ENCODE measurements around the gene RALBP1.

DNA sequence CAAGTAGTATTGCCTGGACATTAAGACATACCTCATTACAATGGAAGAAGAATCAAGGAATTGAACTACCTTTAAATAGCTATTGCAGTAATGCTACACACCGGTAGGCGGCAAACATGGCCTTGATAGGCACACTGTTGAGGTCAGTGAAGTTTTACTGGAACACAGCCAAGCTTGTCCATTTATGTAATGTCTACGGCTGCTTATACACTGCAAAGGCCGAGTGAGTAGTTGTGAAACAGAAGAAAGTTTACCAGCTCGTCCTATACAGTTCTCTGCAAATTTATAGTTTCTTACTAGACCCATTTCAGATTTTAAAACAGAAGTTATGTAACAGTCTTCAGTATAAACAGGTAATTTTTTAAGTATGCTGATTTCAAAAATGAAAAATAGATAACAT lies 100.2 kb downstream of the RALBP1 start:
- TF ChIP-seq, protein P1, sequence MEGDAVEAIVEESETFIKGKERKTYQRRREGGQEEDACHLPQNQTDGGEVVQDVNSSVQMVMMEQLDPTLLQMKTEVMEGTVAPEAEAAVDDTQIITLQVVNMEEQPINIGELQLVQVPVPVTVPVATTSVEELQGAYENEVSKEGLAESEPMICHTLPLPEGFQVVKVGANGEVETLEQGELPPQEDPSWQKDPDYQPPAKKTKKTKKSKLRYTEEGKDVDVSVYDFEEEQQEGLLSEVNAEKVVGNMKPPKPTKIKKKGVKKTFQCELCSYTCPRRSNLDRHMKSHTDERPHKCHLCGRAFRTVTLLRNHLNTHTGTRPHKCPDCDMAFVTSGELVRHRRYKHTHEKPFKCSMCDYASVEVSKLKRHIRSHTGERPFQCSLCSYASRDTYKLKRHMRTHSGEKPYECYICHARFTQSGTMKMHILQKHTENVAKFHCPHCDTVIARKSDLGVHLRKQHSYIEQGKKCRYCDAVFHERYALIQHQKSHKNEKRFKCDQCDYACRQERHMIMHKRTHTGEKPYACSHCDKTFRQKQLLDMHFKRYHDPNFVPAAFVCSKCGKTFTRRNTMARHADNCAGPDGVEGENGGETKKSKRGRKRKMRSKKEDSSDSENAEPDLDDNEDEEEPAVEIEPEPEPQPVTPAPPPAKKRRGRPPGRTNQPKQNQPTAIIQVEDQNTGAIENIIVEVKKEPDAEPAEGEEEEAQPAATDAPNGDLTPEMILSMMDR (IDR thresholded peaks at IDR 0.05), result peak; percentile 75 to 84 (median 82)
- TF ChIP-seq POLR2A (IDR thresholded peaks at IDR 0.05), result no peak

Measured in testis (tissue), 2 donors.